Stimulated activated naive CD8-positive, alpha-beta T cell treated with anti-CD3 and anti-CD28 coated beads, Interleukin-15, Interleukin-2, amounts not matched to agents 100 U/mL and 50 U/mL, for 24 hours (primary cell): ENCODE data around the gene CIT.
"Not testable (repeated sequence)": the region's sequence is repeated elsewhere in the genome, so short reads cannot be mapped to it uniquely, and the experiment has no call there.

ENCODE experiments used
- ATAC-seq: fragments of 150-1000 bp; cut with Tn5 transposase; one replicate; pipeline ENCODE4 v1.10.0; 2021
- DNase-seq: peaks from one replicate; pipeline ENCODE4 v3.0.0; 2021

CIT gene, protein sequence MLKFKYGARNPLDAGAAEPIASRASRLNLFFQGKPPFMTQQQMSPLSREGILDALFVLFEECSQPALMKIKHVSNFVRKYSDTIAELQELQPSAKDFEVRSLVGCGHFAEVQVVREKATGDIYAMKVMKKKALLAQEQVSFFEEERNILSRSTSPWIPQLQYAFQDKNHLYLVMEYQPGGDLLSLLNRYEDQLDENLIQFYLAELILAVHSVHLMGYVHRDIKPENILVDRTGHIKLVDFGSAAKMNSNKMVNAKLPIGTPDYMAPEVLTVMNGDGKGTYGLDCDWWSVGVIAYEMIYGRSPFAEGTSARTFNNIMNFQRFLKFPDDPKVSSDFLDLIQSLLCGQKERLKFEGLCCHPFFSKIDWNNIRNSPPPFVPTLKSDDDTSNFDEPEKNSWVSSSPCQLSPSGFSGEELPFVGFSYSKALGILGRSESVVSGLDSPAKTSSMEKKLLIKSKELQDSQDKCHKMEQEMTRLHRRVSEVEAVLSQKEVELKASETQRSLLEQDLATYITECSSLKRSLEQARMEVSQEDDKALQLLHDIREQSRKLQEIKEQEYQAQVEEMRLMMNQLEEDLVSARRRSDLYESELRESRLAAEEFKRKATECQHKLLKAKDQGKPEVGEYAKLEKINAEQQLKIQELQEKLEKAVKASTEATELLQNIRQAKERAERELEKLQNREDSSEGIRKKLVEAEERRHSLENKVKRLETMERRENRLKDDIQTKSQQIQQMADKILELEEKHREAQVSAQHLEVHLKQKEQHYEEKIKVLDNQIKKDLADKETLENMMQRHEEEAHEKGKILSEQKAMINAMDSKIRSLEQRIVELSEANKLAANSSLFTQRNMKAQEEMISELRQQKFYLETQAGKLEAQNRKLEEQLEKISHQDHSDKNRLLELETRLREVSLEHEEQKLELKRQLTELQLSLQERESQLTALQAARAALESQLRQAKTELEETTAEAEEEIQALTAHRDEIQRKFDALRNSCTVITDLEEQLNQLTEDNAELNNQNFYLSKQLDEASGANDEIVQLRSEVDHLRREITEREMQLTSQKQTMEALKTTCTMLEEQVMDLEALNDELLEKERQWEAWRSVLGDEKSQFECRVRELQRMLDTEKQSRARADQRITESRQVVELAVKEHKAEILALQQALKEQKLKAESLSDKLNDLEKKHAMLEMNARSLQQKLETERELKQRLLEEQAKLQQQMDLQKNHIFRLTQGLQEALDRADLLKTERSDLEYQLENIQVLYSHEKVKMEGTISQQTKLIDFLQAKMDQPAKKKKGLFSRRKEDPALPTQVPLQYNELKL (N-terminal part only)

DNA sequence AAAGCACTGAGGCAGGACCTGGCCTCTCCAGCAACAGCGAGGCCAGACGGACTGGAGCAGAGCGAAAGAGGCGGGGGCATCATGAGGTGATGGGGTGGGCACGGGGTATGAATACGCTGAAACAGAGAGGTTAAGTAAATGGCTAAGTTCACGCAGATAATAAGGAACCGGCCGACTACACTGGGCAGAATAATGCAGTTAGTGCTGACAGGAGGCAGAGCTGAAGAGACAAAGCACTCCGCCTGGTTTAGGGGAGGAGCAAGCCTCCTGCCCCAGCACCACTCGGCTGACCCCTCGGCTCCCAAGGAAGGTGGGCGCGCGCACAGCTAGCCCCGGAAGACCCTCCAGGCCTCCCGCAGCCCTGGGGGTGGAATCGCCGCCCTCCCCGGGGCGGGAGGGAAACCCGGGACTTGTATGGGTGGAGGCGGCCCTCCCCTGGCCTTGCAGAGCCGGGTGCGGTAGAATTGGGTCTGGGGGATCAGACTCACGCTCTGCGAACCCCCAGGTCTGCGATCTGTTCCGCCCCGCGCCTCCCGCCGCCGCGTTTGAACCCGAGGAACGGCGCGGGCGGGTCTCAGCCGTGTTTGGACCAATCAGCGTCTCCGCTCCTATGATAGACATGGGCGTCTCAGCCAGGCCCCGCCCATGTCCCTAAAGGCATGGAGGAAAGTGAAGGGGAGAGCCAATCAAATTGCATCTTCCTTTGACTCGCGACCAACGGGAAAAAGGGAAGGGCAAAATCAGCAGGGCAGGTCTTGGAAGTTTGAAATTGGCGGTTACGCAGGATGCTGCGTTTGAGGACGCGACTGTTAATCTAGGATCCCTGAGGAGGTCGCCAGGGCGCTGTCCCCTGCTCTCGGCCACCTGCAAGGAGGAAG lies at the start of gene CIT:
CIT (minus strand) TSS at position 560 of the 878 bp plus-strand sequence. CDS start 1,152 bp downstream, outside the sequence.
- ATAC-seq (peak; percentile 100), DNase-seq (peak; percentile 88)

DNA sequence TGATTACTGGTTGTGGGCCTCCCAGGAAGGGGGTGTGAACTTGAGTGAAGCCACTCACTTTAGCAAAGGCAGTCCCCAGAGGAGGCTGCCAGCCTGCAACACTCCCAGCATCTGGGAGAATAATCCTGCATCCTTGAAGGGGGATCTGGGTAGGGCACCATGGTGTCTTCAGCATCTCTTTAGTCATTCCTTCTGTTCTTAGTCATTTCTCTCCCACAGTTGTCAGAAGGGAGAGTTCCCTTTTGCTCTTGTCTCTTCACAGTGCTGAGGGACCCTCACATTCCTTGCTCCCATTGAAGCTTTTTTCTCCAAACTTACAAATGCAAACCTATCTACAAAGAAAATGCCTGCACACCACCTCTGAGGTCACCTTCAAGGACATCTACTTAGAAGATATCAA lies 48.1 kb upstream of the CIT start:
- DNase-seq (no peak), ATAC-seq (no peak)

- ATAC-seq (no peak), DNase-seq (no peak)
Observed at GRCh38 chr12:119920064-119920463, 42.9 kb upstream of the CIT start.

GRCh38 chr12:119915894-119916510 lies 38.9 kb upstream of the CIT start:
- DNase-seq = no peak
- no peak for ATAC-seq

- ATAC-seq (no peak), DNase-seq (no peak)
Observed at GRCh38 chr12:119914666-119915065, 37.5 kb upstream of the CIT start.

- no peak for ATAC-seq
- no peak for DNase-seq
Observed at GRCh38 chr12:119913536-119914330, 36.6 kb upstream of the CIT start.

- ATAC-seq = no peak
- no peak for DNase-seq
Observed at GRCh38 chr12:119911182-119911581, 34.1 kb upstream of the CIT start.

GRCh38 chr12:119910586-119910985 lies 33.5 kb upstream of the CIT start:
- DNase-seq (no peak), ATAC-seq (no peak)

- peak; percentile 97 for ATAC-seq
Observed at GRCh38 chr12:119902084-119902509, 25.0 kb upstream of the CIT start.

GRCh38 chr12:119901670-119902069 lies 24.6 kb upstream of the CIT start:
- no peak for DNase-seq

More at GRCh38 chr12:119902084-119902509, 25.0 kb upstream of the CIT start:
- DNase-seq = peak; percentile 74

DNA sequence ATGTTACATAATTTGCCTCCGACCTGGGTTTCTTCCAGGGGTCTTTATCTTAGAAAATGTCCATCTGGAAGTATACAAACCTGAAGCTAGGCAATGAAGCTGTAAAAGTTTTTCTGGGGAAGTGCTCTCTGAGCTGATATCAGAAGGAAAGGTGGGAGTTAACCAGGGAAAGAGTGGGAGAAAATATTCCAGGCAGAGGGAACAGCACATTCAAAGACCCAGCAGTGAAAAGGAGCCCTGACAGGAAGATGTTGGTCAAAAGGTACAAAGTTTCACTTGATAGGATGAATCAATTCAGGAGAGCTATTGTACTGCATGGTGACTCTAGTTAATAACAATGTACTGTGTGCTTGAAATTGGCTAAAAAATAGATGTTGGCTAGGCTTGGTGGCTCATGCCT lies 17.8 kb upstream of the CIT start:
- no peak for DNase-seq

More at GRCh38 chr12:119901670-119902069, 24.6 kb upstream of the CIT start:
- ATAC-seq = no peak

GRCh38 chr12:119892611-119893010 lies 15.5 kb upstream of the CIT start:
- not testable (repeated sequence) for ATAC-seq, DNase-seq

More for the DNA sequence above, 17.8 kb upstream of the CIT start:
- no peak for ATAC-seq

DNA sequence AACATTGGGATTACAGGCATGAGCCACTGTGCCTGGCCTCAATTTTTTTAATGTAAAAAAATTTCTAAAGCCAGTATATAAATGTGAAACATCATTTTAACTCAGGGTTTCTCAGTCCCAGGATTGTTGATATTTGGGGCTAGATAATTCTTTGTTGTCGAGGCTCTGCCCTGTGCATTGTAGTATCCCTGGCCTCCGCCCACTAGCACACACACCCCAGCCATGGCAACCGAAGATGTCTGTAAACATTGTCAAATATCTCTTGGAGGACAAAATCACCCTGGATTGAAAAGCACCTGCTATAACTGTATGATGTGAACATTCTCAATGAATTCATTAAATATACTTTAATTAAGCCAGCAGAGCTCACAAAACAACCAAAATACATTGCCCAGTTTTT lies 8.4 kb upstream of the CIT start:
- ATAC-seq (no peak), DNase-seq (no peak)

- ATAC-seq, DNase-seq: not testable (repeated sequence)
Observed at GRCh38 chr12:119883791-119884190, 6.7 kb upstream of the CIT start.

DNA sequence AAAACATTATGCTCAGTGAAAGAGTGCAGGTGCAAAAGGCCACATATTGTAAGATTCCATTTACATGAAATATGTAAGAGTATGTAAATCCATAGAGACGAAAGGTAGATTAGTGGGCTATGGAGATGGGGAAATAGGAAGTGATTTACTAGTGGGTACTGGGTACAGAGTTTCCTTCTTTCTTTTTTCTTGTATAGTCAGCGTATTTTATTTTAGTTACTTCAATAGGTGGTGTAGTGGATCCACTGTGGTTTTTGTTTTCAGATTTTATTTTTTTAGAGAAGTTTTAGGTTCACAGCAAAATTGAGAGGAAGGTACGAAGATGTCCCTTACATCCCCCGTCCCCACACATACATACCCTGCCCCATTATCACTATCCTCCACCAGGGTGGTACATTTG lies 6.1 kb upstream of the CIT start:
- no peak for DNase-seq
- ATAC-seq = no peak

DNA sequence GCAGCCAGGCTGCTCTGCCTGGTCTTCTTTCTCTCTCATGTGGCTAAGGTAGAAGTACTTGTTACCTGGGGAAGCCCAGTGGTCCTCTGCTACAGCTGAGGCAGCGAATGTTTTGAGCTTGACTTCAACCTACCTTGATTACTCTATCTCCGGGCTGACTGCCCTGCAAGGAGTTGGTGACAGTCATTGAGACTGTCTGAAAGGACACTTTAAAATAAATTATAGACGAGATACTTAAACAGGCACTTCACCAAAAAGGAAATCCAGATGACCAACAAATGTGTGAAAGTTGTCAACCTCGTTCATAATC lies 474 bp upstream of the CIT start:
- ATAC-seq (no peak), DNase-seq (no peak)

- DNase-seq = no peak
- ATAC-seq = no peak
Observed at GRCh38 chr12:119870457-119870856, 6.7 kb downstream of the CIT start.

DNA sequence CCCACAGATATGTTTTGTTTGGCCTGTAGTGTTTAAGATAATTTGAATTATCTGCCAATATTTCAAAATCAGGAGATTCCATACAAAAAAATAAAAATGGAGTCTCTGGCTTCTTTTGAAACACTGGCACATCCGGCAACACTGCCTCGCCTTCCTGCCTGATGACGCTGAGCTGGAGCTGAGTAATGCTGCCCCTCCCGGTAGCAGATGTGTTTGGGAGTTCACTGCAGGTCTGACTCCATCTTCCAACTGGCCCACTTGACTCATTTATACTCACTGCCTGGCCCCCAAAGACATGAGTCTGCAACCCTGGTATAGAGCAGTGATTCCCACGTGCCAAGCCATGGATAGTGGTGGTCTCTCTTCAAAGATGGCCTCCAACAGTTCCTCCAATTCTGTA lies 7.4 kb downstream of the CIT start:
- ATAC-seq (no peak), DNase-seq (no peak)

GRCh38 chr12:119868992-119869391 lies 8.1 kb downstream of the CIT start:
- no peak for ATAC-seq
- no peak for DNase-seq

DNA sequence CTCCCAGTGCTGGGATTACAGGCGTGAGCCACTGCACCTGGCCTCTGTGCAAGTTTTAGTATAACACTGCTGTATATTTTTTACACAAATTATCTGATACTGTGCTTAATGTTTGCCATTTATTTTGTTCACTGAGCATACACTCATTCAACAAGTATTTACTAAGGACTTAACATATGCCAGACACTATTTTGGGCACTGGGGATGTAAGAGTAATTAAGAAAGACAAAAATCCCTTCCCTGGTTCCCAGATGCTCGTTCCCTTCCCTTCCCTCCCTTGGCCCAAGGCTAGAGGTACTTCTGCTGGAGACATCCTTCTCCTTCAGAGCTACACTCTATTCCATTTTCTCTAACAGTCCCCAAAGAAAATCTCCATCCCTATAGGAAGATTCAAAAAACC lies 12.5 kb downstream of the CIT start:
- DNase-seq = no peak
- ATAC-seq = no peak
